Measurements from ENCODE around the gene ITIH4.

ITIH4 gene

GRCh38 chr3:52795298-52795900 is 35.1 kb downstream of the ITIH4 start:
- DNase-seq = no peak

GRCh38 chr3:52794612-52795099 is 35.8 kb downstream of the ITIH4 start, which contains the start of gene ITIH3:
Gene ITIH3, plus strand, starts transcription at chr3:52794796. Its CDS starts 8 bp downstream, at chr3:52794804.
- no peak for DNase-seq

GRCh38 chr3:52793702-52794611 is 36.5 kb downstream of the ITIH4 start:
- no peak for DNase-seq

GRCh38 chr3:52792961-52793695 is 37.3 kb downstream of the ITIH4 start:
- no peak for DNase-seq

GRCh38 chr3:52792413-52792812 is 38.1 kb downstream of the ITIH4 start:
- no peak for DNase-seq

GRCh38 chr3:52791928-52792327 is 38.5 kb downstream of the ITIH4 start:
- no peak for DNase-seq

- no peak for DNase-seq
These were observed 39.1 kb downstream of the ITIH4 start for GRCh38 chr3:52791366-52791765.

GRCh38 chr3:52790741-52791140 is 39.7 kb downstream of the ITIH4 start:
- DNase-seq = no peak

- DNase-seq = no peak
These were observed 40.1 kb downstream of the ITIH4 start for GRCh38 chr3:52790337-52790736.

- no peak for DNase-seq
These were observed 40.8 kb downstream of the ITIH4 start for GRCh38 chr3:52789746-52790040.

- DNase-seq = no peak
These were observed 41.4 kb downstream of the ITIH4 start for GRCh38 chr3:52788890-52789745.

- no peak for DNase-seq
These were observed 42.5 kb downstream of the ITIH4 start for GRCh38 chr3:52787672-52788625.

GRCh38 chr3:52787246-52787645 is 43.2 kb downstream of the ITIH4 start:
- no peak for DNase-seq

- DNase-seq = no peak
These were observed 43.9 kb downstream of the ITIH4 start for GRCh38 chr3:52786330-52787215.

- no peak for DNase-seq
These were observed 45.4 kb downstream of the ITIH4 start for GRCh38 chr3:52784931-52785590.

- no peak for DNase-seq
These were observed 46.4 kb downstream of the ITIH4 start for GRCh38 chr3:52784021-52784621.

GRCh38 chr3:52783211-52783555 is 47.3 kb downstream of the ITIH4 start:
- DNase-seq = no peak

GRCh38 chr3:52782412-52783210 is 47.9 kb downstream of the ITIH4 start:
- DNase-seq = no peak

- no peak for DNase-seq
These were observed 48.7 kb downstream of the ITIH4 start for GRCh38 chr3:52781741-52782140.

Measured in DMS79 (cell line).